GM21381 (cell line): ENCODE data around the gene XPR1.

Source experiments
- ATAC-seq: cut with Tn5 transposase; IDR thresholded peaks from one replicate; pipeline ENCODE4 v1.9.1; 2021; ENCODE audit warnings: mild to moderate bottlenecking, moderate library complexity; ENCODE audit not compliant: unreplicated experiment

Gene XPR1

GRCh38 chr1:180614730-180615129, 17.1 kb upstream of the XPR1 start:
- ATAC-seq: no peak

- no peak for ATAC-seq
Observed at GRCh38 chr1:180615493-180616290, 16.1 kb upstream of the XPR1 start.

GRCh38 chr1:180616439-180616838, 15.4 kb upstream of the XPR1 start:
- ATAC-seq: no peak

GRCh38 chr1:180617774-180618395, 13.9 kb upstream of the XPR1 start:
- ATAC-seq: no peak

- no peak for ATAC-seq
Observed at GRCh38 chr1:180620581-180620980, 11.2 kb upstream of the XPR1 start.

GRCh38 chr1:180622658-180623508, 8.9 kb upstream of the XPR1 start:
- no peak for ATAC-seq

GRCh38 chr1:180623579-180624347, 8.1 kb upstream of the XPR1 start:
- ATAC-seq: no peak

- no peak for ATAC-seq
Observed at GRCh38 chr1:180626711-180627110, 5.1 kb upstream of the XPR1 start.

- ATAC-seq: no peak
Observed at GRCh38 chr1:180627411-180627810, 4.4 kb upstream of the XPR1 start.

GRCh38 chr1:180628646-180629045, 3.2 kb upstream of the XPR1 start:
- no peak for ATAC-seq

- ATAC-seq: no peak
Observed at GRCh38 chr1:180630408-180631193, 1.2 kb upstream of the XPR1 start.

- no peak for ATAC-seq
Observed at GRCh38 chr1:180631194-180631765, 542 bp upstream of the XPR1 start.

GRCh38 chr1:180632326-180633056, 669 bp downstream of the XPR1 start:
- ATAC-seq: peak; percentile 34

- no peak for ATAC-seq
Observed at GRCh38 chr1:180633057-180634056, 1.5 kb downstream of the XPR1 start.

GRCh38 chr1:180636138-180636537, 4.3 kb downstream of the XPR1 start:
- no peak for ATAC-seq

- no peak for ATAC-seq
Observed at GRCh38 chr1:180639871-180640270, 8.0 kb downstream of the XPR1 start.

GRCh38 chr1:180640531-180640949, 8.7 kb downstream of the XPR1 start:
- ATAC-seq: no peak

GRCh38 chr1:180641662-180642061, 9.8 kb downstream of the XPR1 start:
- ATAC-seq: no peak
